Measurements from ENCODE around the gene HDGFL2. TPM values are rescaled to one million over a fixed set of nuclear protein-coding genes. Genes with fewer than 3 reads are reported as not detected.

HDGFL2 gene
- total RNA-seq, 1 donor from 2014 or later: 79.8 TPM

DNA sequence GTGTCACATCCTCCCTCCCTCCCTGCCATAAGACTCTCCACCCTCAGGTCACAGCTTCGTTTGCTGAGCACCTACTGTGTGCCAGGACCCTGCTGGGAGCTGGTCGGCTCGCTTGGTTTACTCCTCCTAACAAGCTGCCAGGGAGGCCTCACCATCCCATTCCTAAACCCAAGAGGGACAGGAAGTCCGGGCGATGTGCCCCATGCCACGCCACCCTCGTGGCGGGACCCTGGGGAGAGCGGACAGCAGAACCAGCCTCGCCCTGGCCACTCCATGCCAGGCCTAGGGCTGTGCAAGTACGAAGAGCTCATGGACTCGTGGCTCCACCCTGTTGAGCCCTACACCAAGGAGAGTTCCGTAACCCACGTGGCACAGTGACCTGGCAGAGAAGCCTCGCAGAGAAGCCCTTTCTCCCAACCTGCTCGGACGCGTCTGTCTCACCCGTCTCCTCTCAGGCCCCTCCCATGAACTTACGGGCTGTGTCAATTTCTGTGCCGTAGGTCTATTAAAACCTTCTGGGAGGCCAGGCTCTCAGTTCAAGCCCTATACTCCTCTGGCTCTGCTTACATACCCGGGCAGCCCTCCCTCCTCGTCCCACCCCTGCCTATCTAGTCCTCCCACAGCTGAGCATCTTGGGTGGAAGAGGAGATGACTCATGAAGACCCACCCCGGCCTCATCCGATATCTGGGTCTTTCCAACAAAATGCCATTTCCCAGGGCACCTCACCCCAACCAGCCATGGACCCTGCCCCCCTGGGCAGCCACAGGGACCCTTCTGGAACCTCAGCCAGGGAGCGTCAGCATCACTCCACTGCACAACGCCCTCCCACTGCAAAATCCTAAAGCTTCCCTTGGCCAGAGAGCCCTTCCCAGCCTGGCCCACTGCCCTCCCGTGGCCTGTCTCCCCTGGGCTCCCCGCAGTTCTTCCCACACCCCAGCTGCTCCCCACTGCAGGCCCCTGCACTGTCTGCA lies 17.1 kb upstream of the HDGFL2 start:
- H3K4me3 Mint-ChIP-seq (ENCODE audit: unreplicated experiment): peak overlapping the region; percentile 62
- Histone ChIP-seq H3K4me2 (ENCODE audit: low read length) (peak overlapping the region; percentile 98), H3K79me2 (ENCODE audit: insufficient read depth, low read length) (peaks cover 33% of the 10 kb centered on the region), H3K36me3 (ENCODE audit: insufficient read depth, low read length) (peaks cover 7% of the 10 kb centered on the region), H3K9me3 (ENCODE audit: insufficient read depth, low read depth, low read length) (no peaks in the 10 kb centered on the region), H3K27me3 (ENCODE audit: insufficient read depth, low read length) (no peaks in the 10 kb centered on the region), H3K4me3 (ENCODE audit: insufficient read depth, low read depth, low read length) (peak overlapping the region; percentile 90), H3K9ac (ENCODE audit: low read length) (peak overlapping the region; percentile 97), H4K20me1 (ENCODE audit: insufficient read depth, low read length) (peaks cover 28% of the 10 kb centered on the region), H3K27ac (ENCODE audit: low read depth, low read length) (peak overlapping the region; percentile 38), H2AFZ (ENCODE audit: low read depth, low read length) (no peak overlapping the region), H3K4me1 (ENCODE audit: insufficient read depth, low read length) (peaks cover 21% of the 10 kb centered on the region)
- H3K4me1 Mint-ChIP-seq (ENCODE audit: low read depth, unreplicated experiment): peaks cover 15% of the 10 kb centered on the region
- peaks cover 2% of the 10 kb centered on the region for H3K36me3 Mint-ChIP-seq (ENCODE audit: low read depth, unreplicated experiment)
- no peak for DNase-seq (ENCODE audit: low read depth)
- peak overlapping the region; percentile 72 for H3K27ac Mint-ChIP-seq (ENCODE audit: unreplicated experiment)
- no peaks in the 10 kb centered on the region for H3K9me3 Mint-ChIP-seq (ENCODE audit: unreplicated experiment)
- TF ChIP-seq, protein P1, sequence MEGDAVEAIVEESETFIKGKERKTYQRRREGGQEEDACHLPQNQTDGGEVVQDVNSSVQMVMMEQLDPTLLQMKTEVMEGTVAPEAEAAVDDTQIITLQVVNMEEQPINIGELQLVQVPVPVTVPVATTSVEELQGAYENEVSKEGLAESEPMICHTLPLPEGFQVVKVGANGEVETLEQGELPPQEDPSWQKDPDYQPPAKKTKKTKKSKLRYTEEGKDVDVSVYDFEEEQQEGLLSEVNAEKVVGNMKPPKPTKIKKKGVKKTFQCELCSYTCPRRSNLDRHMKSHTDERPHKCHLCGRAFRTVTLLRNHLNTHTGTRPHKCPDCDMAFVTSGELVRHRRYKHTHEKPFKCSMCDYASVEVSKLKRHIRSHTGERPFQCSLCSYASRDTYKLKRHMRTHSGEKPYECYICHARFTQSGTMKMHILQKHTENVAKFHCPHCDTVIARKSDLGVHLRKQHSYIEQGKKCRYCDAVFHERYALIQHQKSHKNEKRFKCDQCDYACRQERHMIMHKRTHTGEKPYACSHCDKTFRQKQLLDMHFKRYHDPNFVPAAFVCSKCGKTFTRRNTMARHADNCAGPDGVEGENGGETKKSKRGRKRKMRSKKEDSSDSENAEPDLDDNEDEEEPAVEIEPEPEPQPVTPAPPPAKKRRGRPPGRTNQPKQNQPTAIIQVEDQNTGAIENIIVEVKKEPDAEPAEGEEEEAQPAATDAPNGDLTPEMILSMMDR (IDR thresholded peaks at IDR 0.05; ENCODE audit: insufficient read depth, low read depth, low read length): no peak
- TF ChIP-seq EZH2 (IDR thresholded peaks at IDR 0.05; ENCODE audit: insufficient read depth, low read length): no peak
- FAIRE-seq: no peak
- H3K27me3 Mint-ChIP-seq (ENCODE audit: low read depth, unreplicated experiment): no peaks in the 10 kb centered on the region

DNA sequence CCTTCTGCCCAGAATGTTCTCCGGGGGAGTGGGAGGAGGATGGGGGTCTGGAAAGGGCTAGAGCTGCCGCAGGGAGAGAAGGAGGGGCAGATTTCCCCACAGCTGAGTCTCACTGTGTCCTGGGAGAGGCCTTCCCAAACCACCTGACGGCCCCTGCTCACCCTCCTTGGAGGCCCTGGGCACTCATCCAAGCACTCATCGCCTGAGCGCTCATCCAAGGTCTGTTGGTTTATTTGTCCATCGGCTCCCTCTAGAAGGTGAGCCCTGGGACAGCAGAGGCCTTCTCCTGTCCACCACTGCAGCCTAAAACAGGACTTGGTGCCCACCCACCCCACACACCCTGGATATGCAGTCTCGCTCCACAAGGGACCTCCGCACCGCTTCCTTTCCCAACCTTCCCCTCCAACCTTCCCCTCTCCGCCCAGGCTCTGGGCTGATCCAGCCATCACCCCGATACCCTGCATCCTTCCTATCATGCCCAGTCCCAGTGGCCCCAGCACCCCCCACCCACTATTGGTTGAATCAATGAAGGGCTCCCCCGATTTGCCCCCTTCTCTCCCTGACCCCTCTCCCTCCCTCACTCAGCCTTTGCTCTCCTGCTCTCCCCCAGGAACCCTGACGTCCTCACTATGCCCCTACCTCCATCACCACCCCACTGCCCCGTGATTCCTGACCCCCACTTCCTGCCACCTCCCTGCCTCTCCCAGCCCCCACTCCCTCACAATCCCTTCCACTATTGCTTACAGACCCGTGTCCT lies 16.2 kb upstream of the HDGFL2 start:
- no peaks in the 10 kb centered on the region for H3K27me3 Mint-ChIP-seq (ENCODE audit: low read depth, unreplicated experiment)
- no peaks in the 10 kb centered on the region for H3K27me3 ChIP-seq (ENCODE audit: insufficient read depth, low read length)
- H3K4me2 ChIP-seq (ENCODE audit: low read length): peak overlapping the region; percentile 98
- peak overlapping the region; percentile 84 for H3K27ac Mint-ChIP-seq (ENCODE audit: unreplicated experiment)
- TF ChIP-seq, protein P1 (IDR thresholded peaks at IDR 0.05; ENCODE audit: insufficient read depth, low read depth, low read length): no peak
- TF ChIP-seq EZH2 (IDR thresholded peaks at IDR 0.05; ENCODE audit: insufficient read depth, low read length): no peak
- peaks cover 2% of the 10 kb centered on the region for H3K36me3 Mint-ChIP-seq (ENCODE audit: low read depth, unreplicated experiment)
- peak overlapping the region; percentile 81 for H3K27ac ChIP-seq (ENCODE audit: low read depth, low read length)
- H2AFZ ChIP-seq (ENCODE audit: low read depth, low read length): no peak overlapping the region
- peaks cover 5% of the 10 kb centered on the region for H3K36me3 ChIP-seq (ENCODE audit: insufficient read depth, low read length)
- DNase-seq (ENCODE audit: low read depth) (peak; percentile 42), FAIRE-seq (no peak)
- peak overlapping the region; percentile 90 for H3K4me3 ChIP-seq (ENCODE audit: insufficient read depth, low read depth, low read length)
- H3K4me1 ChIP-seq (ENCODE audit: insufficient read depth, low read length): peaks cover 21% of the 10 kb centered on the region
- H3K79me2 ChIP-seq (ENCODE audit: insufficient read depth, low read length): peaks cover 33% of the 10 kb centered on the region
- H4K20me1 ChIP-seq (ENCODE audit: insufficient read depth, low read length): peaks cover 28% of the 10 kb centered on the region
- H3K9me3 Mint-ChIP-seq (ENCODE audit: unreplicated experiment): no peaks in the 10 kb centered on the region
- H3K9ac ChIP-seq (ENCODE audit: low read length): peak overlapping the region; percentile 97
- no peaks in the 10 kb centered on the region for H3K9me3 ChIP-seq (ENCODE audit: insufficient read depth, low read depth, low read length)
- peak overlapping the region; percentile 98 for H3K4me3 Mint-ChIP-seq (ENCODE audit: unreplicated experiment)
- H3K4me1 Mint-ChIP-seq (ENCODE audit: low read depth, unreplicated experiment): peaks cover 15% of the 10 kb centered on the region
